ENCODE results near the gene COQ10B. TPM values are rescaled to one million over a fixed set of nuclear protein-coding genes. Genes with fewer than 3 reads are reported as not detected.

The COQ10B gene
- total RNA-seq, 2 experiments from 2014 or later = 5.0 to 12.2 TPM

- Histone ChIP-seq H3K4me3 (ENCODE audit: low read depth, low read length, poor library complexity, severe bottlenecking) (no peak overlapping the region), H3K4me2 (ENCODE audit: low read length) (no peak overlapping the region), H3K9me2 (ENCODE audit: insufficient read depth, low read length) (no peaks in the 10 kb centered on the region), H2AFZ (ENCODE audit: low read length) (no peak overlapping the region), H3K79me2 (ENCODE audit: insufficient read depth, low read depth, low read length) (peaks cover 4% of the 10 kb centered on the region; the same call in 1 of the 2 replicates), H3K36me3 (ENCODE audit: insufficient read depth, low read length) (peaks cover 99% of the 10 kb centered on the region), H4K20me1 (ENCODE audit: insufficient read depth, low read length) (peaks cover 7% of the 10 kb centered on the region; the same call in 1 of the 2 replicates), H3K4me1 (ENCODE audit: insufficient read depth, low read length, poor library complexity, severe bottlenecking) (no peaks in the 10 kb centered on the region), H3K9me3 (ENCODE audit: low read length) (no peaks in the 10 kb centered on the region), H3K27ac (ENCODE audit: low read depth, low read length, poor library complexity, severe bottlenecking) (no peak overlapping the region)
- intact Hi-C loops (cut with micrococcal nuclease; ENCODE audit: unreplicated experiment) = no loop called here
- no peak for DNase-seq (ENCODE audit: low spot score)
- BruUV-seq (replicated peaks) = no TSS peak
- ChIA-PET POLR2A (interaction anchor here (0.6 to 2.6 kb wide), 3 partner anchors 11 to 405 kb away, joined by 3 to 10 read pairs (median 5); no protein-coding TSS in a partner anchor), CTCF (ENCODE audit: unreplicated experiment) (no interaction called here)
- TF ChIP-seq CTCF (conservative IDR thresholded peaks at IDR 0.05; ENCODE audit: low read length) (no peak), EZH2phosphoT487 (IDR thresholded peaks at IDR 0.05; ENCODE audit: borderline replicate concordance, low read depth, low read length) (no peak)
Observed at GRCh38 chr2:197414039-197414438, 39.3 kb upstream of the COQ10B start.

GRCh38 chr2:197414515-197414914 lies 38.8 kb upstream of the COQ10B start:
- BruUV-seq (replicated peaks) = no TSS peak
- Histone ChIP-seq H3K36me3 (ENCODE audit: insufficient read depth, low read length) (peaks cover 99% of the 10 kb centered on the region), H4K20me1 (ENCODE audit: insufficient read depth, low read length) (peaks cover 7% of the 10 kb centered on the region; the same call in 1 of the 2 replicates), H3K4me3 (ENCODE audit: low read depth, low read length, poor library complexity, severe bottlenecking) (no peak overlapping the region), H3K9me3 (ENCODE audit: low read length) (no peaks in the 10 kb centered on the region), H2AFZ (ENCODE audit: low read length) (no peak overlapping the region), H3K9me2 (ENCODE audit: insufficient read depth, low read length) (no peaks in the 10 kb centered on the region), H3K4me1 (ENCODE audit: insufficient read depth, low read length, poor library complexity, severe bottlenecking) (no peaks in the 10 kb centered on the region), H3K4me2 (ENCODE audit: low read length) (no peak overlapping the region), H3K79me2 (ENCODE audit: insufficient read depth, low read depth, low read length) (peaks cover 9% of the 10 kb centered on the region; the same call in 1 of the 2 replicates), H3K27ac (ENCODE audit: low read depth, low read length, poor library complexity, severe bottlenecking) (no peak overlapping the region)
- CTCF ChIA-PET (ENCODE audit: unreplicated experiment) = no interaction called here
- no peak for DNase-seq (ENCODE audit: low spot score)
- POLR2A ChIA-PET = interaction anchor here (2.6 kb wide), 1 partner anchor 12 kb away, joined by 10 read pairs; no protein-coding TSS in a partner anchor
- TF ChIP-seq EZH2phosphoT487 (IDR thresholded peaks at IDR 0.05; ENCODE audit: borderline replicate concordance, low read depth, low read length) (no peak), CTCF (conservative IDR thresholded peaks at IDR 0.05; ENCODE audit: low read length) (no peak)
- intact Hi-C loops (cut with micrococcal nuclease; ENCODE audit: unreplicated experiment) = no loop called here

- Histone ChIP-seq H3K79me2 (ENCODE audit: insufficient read depth, low read depth, low read length) (peaks cover 26% of the 10 kb centered on the region; the same call in 1 of the 2 replicates), H3K4me3 (ENCODE audit: low read depth, low read length, poor library complexity, severe bottlenecking) (no peak overlapping the region), H4K20me1 (ENCODE audit: insufficient read depth, low read length) (peaks cover 7% of the 10 kb centered on the region; the same call in 1 of the 2 replicates), H3K27ac (ENCODE audit: low read depth, low read length, poor library complexity, severe bottlenecking) (no peak overlapping the region), H3K4me1 (ENCODE audit: insufficient read depth, low read length, poor library complexity, severe bottlenecking) (no peaks in the 10 kb centered on the region), H3K36me3 (ENCODE audit: insufficient read depth, low read length) (peaks cover 99% of the 10 kb centered on the region), H3K9me2 (ENCODE audit: insufficient read depth, low read length) (no peaks in the 10 kb centered on the region), H3K4me2 (ENCODE audit: low read length) (no peak overlapping the region), H3K9me3 (ENCODE audit: low read length) (no peaks in the 10 kb centered on the region), H2AFZ (ENCODE audit: low read length) (no peak overlapping the region)
- BruUV-seq (replicated peaks) = no TSS peak
- DNase-seq (ENCODE audit: low spot score) = no peak
- CTCF ChIA-PET (ENCODE audit: unreplicated experiment) = no interaction called here
- intact Hi-C loops (cut with micrococcal nuclease; ENCODE audit: unreplicated experiment) = no loop called here
- POLR2A ChIA-PET = interaction anchor here (0.6 to 1.0 kb wide), 2 partner anchors 17 to 296 kb away, joined by 3 read pairs; no protein-coding TSS in a partner anchor
- TF ChIP-seq EZH2phosphoT487 (IDR thresholded peaks at IDR 0.05; ENCODE audit: borderline replicate concordance, low read depth, low read length) (no peak), CTCF (conservative IDR thresholded peaks at IDR 0.05; ENCODE audit: low read length) (no peak)
Observed at GRCh38 chr2:197416268-197416667, 37.1 kb upstream of the COQ10B start.
